HepG2 (cell line): ENCODE measurements around the gene FBLN5. TPM values are rescaled to one million over a fixed set of nuclear protein-coding genes. Genes with fewer than 3 reads are reported as not detected.

Experiments used
- ATAC-seq: fragments of 200-7000 bp; cut with Tn5 transposase; 3 replicates; pipeline ENCODE4 v1.9.1; 2020; ENCODE audit warnings: mild to moderate bottlenecking, moderate library complexity
- BruUV-seq: library from RNA; stranded (reverse); fragments of 400-500 nt; replicated peaks from 2 replicates; lab custom pipeline; 2021; lab: Mats Ljungman, UMichigan
- CTCF ChIA-PET: fragments of 300-600 bp; formaldehyde crosslinking; extraction: SDS; loops from one replicate; lab custom pipeline; 2021; ENCODE audit warnings: low total read pairs, inconsistent platforms, low intra/inter-chr PET ratio; lab: Yijun Ruan, JAX
- POLR2A ChIA-PET: fragments of 350-600 bp; sonication (Branson Sonifier 250); formaldehyde crosslinking; loops from one replicate; lab custom pipeline; 2020; ENCODE audit warnings: antibody characterized with exemption, inconsistent platforms; lab: Yijun Ruan, JAX
- DNase-seq: peaks from one replicate; pipeline ENCODE4 v3.0.0-alpha.2; 2015; ENCODE audit warnings: low spot score
- FAIRE-seq: peaks from 3 replicates; lab custom pipeline; 2011; peaks lifted over from hg19 to GRCh38; lab: Jason Lieb, UNC
- H2AFZ ChIP-seq: one replicate; pipeline ENCODE4 v1.6.1; 2011; ENCODE audit warnings: low read length, inconsistent platforms
- H3K27ac ChIP-seq: fragments of 300-600 bp; 3 replicates; pipeline ENCODE4 v1.8.0; 2011; ENCODE audit warnings: mixed run types, mild to moderate bottlenecking, mixed read lengths, low read length, inconsistent platforms; ENCODE audit not compliant: insufficient read depth; ENCODE audit errors: extremely low read length
- H3K27me3 ChIP-seq, 2 experiments: fragments of 200-600 bp in 1 of 2; 2 replicates in 1 of 2; 3 replicates in 1 of 2; pipeline versions ENCODE4 v1.6.0 to v1.8.0; 2011; ENCODE audit warnings: low read length in 2 of 2, mild to moderate bottlenecking in 2 of 2, moderate library complexity in 2 of 2, inconsistent platforms in 1 of 2; ENCODE audit not compliant: insufficient read depth in 2 of 2, control insufficient read depth in 1 of 2
- H3K36me3 ChIP-seq, 2 experiments: fragments of 200-600 bp in 1 of 2; replicated peaks in 1 of 2; 2 replicates in 1 of 2; 3 replicates in 1 of 2; pipeline versions ENCODE4 v1.5.1 to v1.8.0; 2011; ENCODE audit warnings: low read length in 2 of 2, inconsistent platforms in 1 of 2; ENCODE audit not compliant: insufficient read depth in 2 of 2, control insufficient read depth in 1 of 2
- H3K4me1 ChIP-seq: 2 replicates; pipeline ENCODE4 v1.5.1; 2012; ENCODE audit warnings: low read length, inconsistent platforms; ENCODE audit not compliant: insufficient read depth
- H3K4me2 ChIP-seq: 2 replicates; pipeline ENCODE4 v1.6.0; 2011; ENCODE audit warnings: low read depth, low read length, inconsistent platforms
- H3K4me3 ChIP-seq, 3 experiments: fragments of 200-600 bp in 1 of 3; sonication (generic), shearing (Covaris generic) in 1 of 3; replicated peaks in 1 of 3; 2 replicates each; pipeline ENCODE4 v1.5.1; 2011 to 2016; ENCODE audit warnings: low read length in 3 of 3, inconsistent platforms in 2 of 3, low read depth in 2 of 3, mild to moderate bottlenecking in 2 of 3, control low read depth in 1 of 3, mixed read lengths in 1 of 3; ENCODE audit not compliant: insufficient read depth in 1 of 3
- H3K79me2 ChIP-seq: one replicate; pipeline ENCODE4 v1.6.1; 2011; ENCODE audit warnings: low read length, inconsistent platforms; ENCODE audit not compliant: insufficient read depth
- H3K9ac ChIP-seq: 2 replicates; pipeline ENCODE4 v1.6.0; 2011; ENCODE audit warnings: mild to moderate bottlenecking, low read depth, low read length, inconsistent platforms; ENCODE audit not compliant: insufficient read depth
- H3K9me3 ChIP-seq: 2 replicates; pipeline ENCODE4 v1.5.1; 2012; ENCODE audit warnings: mild to moderate bottlenecking, low read length
- H4K20me1 ChIP-seq: 2 replicates; pipeline ENCODE4 v1.6.0; 2011; ENCODE audit warnings: inconsistent platforms, mild to moderate bottlenecking, low read length, moderate library complexity; ENCODE audit not compliant: insufficient read depth
- AGO1 ChIP-seq: fragments of 200-400 bp; formaldehyde crosslinking; IDR thresholded peaks from 2 replicates; pipeline ENCODE4 v1.6.1; 2017; ENCODE audit warnings: mild to moderate bottlenecking, low read depth, low read length, moderate library complexity; ENCODE audit not compliant: poor library complexity, severe bottlenecking
- BRD4 ChIP-seq: sonication (generic); formaldehyde crosslinking; IDR thresholded peaks from 2 replicates; pipeline ENCODE4 v1.4.0; 2020; ENCODE audit warnings: missing genetic modification reagents
- CAMTA2 ChIP-seq: sonication (generic); formaldehyde crosslinking; IDR thresholded peaks from 2 replicates; pipeline ENCODE4 v1.4.0; 2020; ENCODE audit warnings: mild to moderate bottlenecking, missing genetic modification reagents, borderline replicate concordance
- CBFB ChIP-seq: sonication (generic); formaldehyde crosslinking; IDR thresholded peaks from 2 replicates; pipeline ENCODE4 v1.4.0; 2020; ENCODE audit warnings: missing genetic modification reagents
- GABPB1 ChIP-seq: IDR thresholded peaks from 2 replicates; pipeline ENCODE4 v1.6.1; 2016; ENCODE audit warnings: mild to moderate bottlenecking, missing genetic modification reagents, moderate library complexity, missing compliant biosample characterization
- HIVEP1 ChIP-seq: sonication (generic); formaldehyde crosslinking; IDR thresholded peaks from 2 replicates; pipeline ENCODE4 v1.4.0; 2020; ENCODE audit warnings: mild to moderate bottlenecking, missing genetic modification reagents
- HMG20A ChIP-seq: IDR thresholded peaks from 2 replicates; pipeline ENCODE4 v1.6.1; 2016; ENCODE audit warnings: borderline replicate concordance
- JUND ChIP-seq: sonication (generic); formaldehyde crosslinking; IDR thresholded peaks from 2 replicates; pipeline ENCODE4 v1.8.0; 2022; ENCODE audit warnings: mild to moderate bottlenecking, missing genetic modification reagents
- KDM5A ChIP-seq: fragments of 200-600 bp; sonication (generic); IDR thresholded peaks from 2 replicates; pipeline ENCODE4 v1.7.0; 2018; ENCODE audit warnings: antibody characterized with exemption, mild to moderate bottlenecking, low read length, borderline replicate concordance
- MNT ChIP-seq: fragments of 450-650 bp; IDR thresholded peaks from 2 replicates; pipeline ENCODE4 v1.6.1; 2016
- MYNN ChIP-seq: sonication (generic); formaldehyde crosslinking; IDR thresholded peaks from 2 replicates; pipeline ENCODE4 v1.4.0; 2020; ENCODE audit warnings: mild to moderate bottlenecking, low read depth, missing genetic modification reagents
- RBFOX2 ChIP-seq: fragments of 200-400 bp; formaldehyde crosslinking; IDR thresholded peaks from 2 replicates; pipeline ENCODE4 v1.6.1; 2017; ENCODE audit warnings: low read depth, mild to moderate bottlenecking, low read length
- RBM39 ChIP-seq: fragments of 200-400 bp; formaldehyde crosslinking; IDR thresholded peaks from one replicate; pipeline ENCODE4 v1.6.1; 2018; ENCODE audit warnings: antibody characterized with exemption, mild to moderate bottlenecking, low read depth, low read length; ENCODE audit not compliant: poor library complexity, severe bottlenecking
- RFX5 ChIP-seq: IDR thresholded peaks from 2 replicates; pipeline ENCODE4 v1.6.1; 2011; ENCODE audit warnings: low read depth, low read length, improper control_type of control experiment
- SETDB1 ChIP-seq: sonication (generic); formaldehyde crosslinking; IDR thresholded peaks from 2 replicates; pipeline ENCODE4 v1.5.1; 2020; ENCODE audit warnings: missing genetic modification reagents, mild to moderate bottlenecking, borderline replicate concordance
- SIN3B ChIP-seq: fragments of 150-350 bp; IDR thresholded peaks from 2 replicates; pipeline ENCODE4 v1.6.1; 2014; ENCODE audit warnings: low read length
- SMAD9 ChIP-seq: sonication (generic); formaldehyde crosslinking; IDR thresholded peaks from 2 replicates; pipeline ENCODE4 v1.5.1; 2020; ENCODE audit warnings: mild to moderate bottlenecking, missing genetic modification reagents
- TBX3 ChIP-seq: fragments of 450-650 bp; IDR thresholded peaks from 2 replicates; pipeline ENCODE4 v1.6.1; 2017; ENCODE audit warnings: antibody characterized with exemption, mild to moderate bottlenecking, inconsistent platforms, borderline replicate concordance
- ZNF121 ChIP-seq: sonication (generic); formaldehyde crosslinking; IDR thresholded peaks from 2 replicates; pipeline ENCODE4 v1.5.0; 2020; ENCODE audit warnings: mild to moderate bottlenecking, missing genetic modification reagents
- ZNF337 ChIP-seq: sonication (generic); formaldehyde crosslinking; IDR thresholded peaks from 2 replicates; pipeline ENCODE4 v1.5.1; 2020; ENCODE audit warnings: missing genetic modification reagents, low read depth, mild to moderate bottlenecking, borderline replicate concordance
- ZNF501 ChIP-seq: sonication (generic); formaldehyde crosslinking; IDR thresholded peaks from 2 replicates; pipeline ENCODE4 v1.5.1; 2020; ENCODE audit warnings: mild to moderate bottlenecking, moderate library complexity, missing genetic modification reagents
- WGBS: methylation state at CpG from one replicate; pipeline ENCODE4 v1.1.6; 2017; ENCODE audit warnings: low lambda C conversion rate; 5-methylcytosine and 5-hydroxymethylcytosine counted together
- in situ Hi-C: cut with HindIII; loops from 2 replicates; pipeline ENCODE4 v1.10.0; 2017; ENCODE audit warnings: low pct_unique_long_range_greater_than_20kb; ENCODE audit not compliant: extremely low pct_ligation_motif_present
- intact Hi-C: fragments of 100-400 bp; cut with micrococcal nuclease; formaldehyde crosslinking; loops from one replicate; pipeline ENCODE4 v1.10.0; 2022; ENCODE audit not compliant: unreplicated experiment
- polyA plus RNA-seq, 8 experiments: library from polyadenylated mRNA; depleted of rRNA in 3 of 8; stranded (reverse) in 7 of 8; unstranded in 1 of 8; fragments of >200 nt; fragmentation: Illumina TruSeq in 4 of 8; extraction: Trizol in 4 of 8; gene quantifications; 2 replicates each; pipeline versions ENCODE4 v1.2.1 to v1.2.3, GENCODE V29; 2011 to 2016; ENCODE audit warnings: low read depth in 4 of 8, missing spikeins in 1 of 8, mixed read lengths in 1 of 8; ENCODE audit not compliant: insufficient read depth in 1 of 8
- total RNA-seq, 5 experiments: library from RNA; depleted of rRNA; stranded (reverse); fragments of >200 nt; fragmentation: Illumina TruSeq; extraction: Trizol; gene quantifications; 2 replicates each; pipeline ENCODE4 v1.2.3, GENCODE V29; 2016; ENCODE audit warnings: low read depth in 1 of 5

FBLN5 gene
- total and polyA plus RNA-seq, 2 of the 13 experiments (the other 11 are each of a cell fraction or from before 2014, with no cell fraction given): 0.38 to 0.77 TPM

GRCh38 chr14:91847693-91848092 lies 99.8 kb downstream of the FBLN5 start:
- in situ Hi-C loops: no loop called here
- no peak overlapping the region for H3K9ac ChIP-seq
- no peak overlapping the region for H2AFZ ChIP-seq
- ChIA-PET POLR2A (no interaction called here), CTCF (no interaction called here)
- no peak overlapping the region for H3K4me2 ChIP-seq
- ATAC-seq: no peak
- H3K9me3 ChIP-seq: no peaks in the 10 kb centered on the region
- H3K4me3 ChIP-seq: no peak overlapping the region
- WGBS: 0% methylated on average over 1 of the region's 1 CpG
- FAIRE-seq: no peak
- no peaks in the 10 kb centered on the region for H3K4me1 ChIP-seq
- DNase-seq: no peak
- H3K79me2 ChIP-seq: no peaks in the 10 kb centered on the region
- no peak overlapping the region for H3K27ac ChIP-seq
- no peak for TF ChIP-seq RBM39
- TF ChIP-seq JUND (CRISPR knock-in tag): no peak
- no peak for TF ChIP-seq ZNF337 (CRISPR knock-in tag)
- no peak for TF ChIP-seq MYNN (CRISPR knock-in tag)
- TF ChIP-seq KDM5A: no peak
- no peak for TF ChIP-seq CAMTA2
- no peak for TF ChIP-seq SIN3B
- BruUV-seq: no TSS peak
- no peaks in the 10 kb centered on the region for H4K20me1 ChIP-seq
- intact Hi-C loops: no loop called here
- no peaks in the 10 kb centered on the region for H3K36me3 ChIP-seq
- H3K27me3 ChIP-seq: peaks cover 0 to 3% of the 10 kb centered on the region in 2 experiments; a peak in 2 of 5 replicates

GRCh38 chr14:91845652-91846051 lies 101.8 kb downstream of the FBLN5 start:
- intact Hi-C loops: no loop called here
- ChIA-PET CTCF (no interaction called here), POLR2A (no interaction called here)
- H3K4me2 ChIP-seq: no peak overlapping the region
- no peak overlapping the region for H2AFZ ChIP-seq
- FAIRE-seq: no peak
- no peaks in the 10 kb centered on the region for H4K20me1 ChIP-seq
- H3K4me1 ChIP-seq: no peaks in the 10 kb centered on the region
- no peaks in the 10 kb centered on the region for H3K79me2 ChIP-seq
- WGBS: 0% methylated on average over 1 of the region's 2 CpGs
- no peaks in the 10 kb centered on the region; a peak in 2 of 5 replicates for H3K27me3 ChIP-seq
- no peak overlapping the region for H3K9ac ChIP-seq
- in situ Hi-C loops: no loop called here
- H3K27ac ChIP-seq: no peak overlapping the region
- no peak for DNase-seq
- no peak for ATAC-seq
- no TSS peak for BruUV-seq
- H3K4me3 ChIP-seq: no peak overlapping the region
- no peaks in the 10 kb centered on the region for H3K9me3 ChIP-seq
- H3K36me3 ChIP-seq: no peaks in the 10 kb centered on the region
- TF ChIP-seq HIVEP1 (CRISPR knock-in tag) (no peak), SMAD9 (no peak), SETDB1 (CRISPR knock-in tag) (no peak), BRD4 (CRISPR knock-in tag) (no peak), CBFB (CRISPR knock-in tag) (no peak), HMG20A (CRISPR knock-in tag) (no peak), TBX3 (no peak), MNT (no peak), AGO1 (no peak), ZNF121 (CRISPR knock-in tag) (no peak), ZNF501 (CRISPR knock-in tag) (no peak), RFX5 (no peak), GABPB1 (CRISPR knock-in tag) (no peak), RBFOX2 (no peak)
